IMR-90 (cell line): ENCODE data around the gene PTGES3. TPM values are rescaled to one million over a fixed set of nuclear protein-coding genes. Genes with fewer than 3 reads are reported as not detected.
A peak's percentile ranks its signal among the peaks of the same experiment; 100 is the strongest.

Experiments
- ATAC-seq: fragments of 200-7000 bp; cut with Tn5 transposase; 2 replicates; pipeline ENCODE4 v1.9.1; 2020; ENCODE audit warnings: low read depth, mild to moderate bottlenecking, moderate library complexity
- BruUV-seq: library from RNA; stranded (reverse); fragments of 400-500 nt; replicated peaks from 2 replicates; lab custom pipeline; 2021; lab: Mats Ljungman, UMichigan
- CTCF ChIA-PET: fragments of 300-600 bp; formaldehyde crosslinking; extraction: SDS; loops from one replicate; lab custom pipeline; 2021; ENCODE audit warnings: antibody characterized with exemption; lab: Yijun Ruan, JAX
- POLR2A ChIA-PET: fragments of 300-600 bp; sonication (Branson Sonifier 250); formaldehyde crosslinking; loops from one replicate; lab custom pipeline; 2022; ENCODE audit warnings: antibody characterized with exemption; ENCODE audit not compliant: unreplicated experiment; lab: Charles Lee
- DNase-seq: peaks from one replicate; pipeline ENCODE4 v3.0.0; 2013
- H2AFZ ChIP-seq: replicated peaks from 2 replicates; pipeline ENCODE3; 2013; ENCODE audit warnings: low read length, mild to moderate bottlenecking; ENCODE audit not compliant: poor library complexity
- H2AK5ac ChIP-seq: 2 replicates; pipeline ENCODE4 v1.6.1; 2013; ENCODE audit warnings: low read depth, low read length, inconsistent platforms
- H2AK9ac ChIP-seq: replicated peaks from 2 replicates; pipeline ENCODE3; 2013; ENCODE audit warnings: mild to moderate bottlenecking, low read depth, low read length, moderate library complexity; ENCODE audit not compliant: poor library complexity
- H2BK120ac ChIP-seq: 2 replicates; pipeline ENCODE4 v1.6.1; 2013; ENCODE audit warnings: low read depth, low read length, inconsistent platforms
- H2BK15ac ChIP-seq: 3 replicates; pipeline ENCODE4 v1.6.1; 2013; ENCODE audit warnings: low read depth, low read length, inconsistent platforms
- H2BK20ac ChIP-seq: 2 replicates; pipeline ENCODE4 v1.6.1; 2013; ENCODE audit warnings: low read depth, mild to moderate bottlenecking, inconsistent platforms, low read length, moderate library complexity
- H2BK5ac ChIP-seq: 2 replicates; pipeline ENCODE4 v1.6.1; 2013; ENCODE audit warnings: mild to moderate bottlenecking, low read depth, low read length, inconsistent platforms; ENCODE audit not compliant: poor library complexity, severe bottlenecking
- H3K14ac ChIP-seq: replicated peaks from 2 replicates; pipeline ENCODE4 v1.6.1; 2013; ENCODE audit warnings: low read depth, low read length, inconsistent platforms
- H3K18ac ChIP-seq: 2 replicates; pipeline ENCODE4 v1.6.1; 2013; ENCODE audit warnings: low read depth, low read length, control low read depth
- H3K23ac ChIP-seq: 2 replicates; pipeline ENCODE4 v1.6.1; 2013; ENCODE audit warnings: low read depth, low read length, inconsistent platforms
- H3K27ac ChIP-seq: 2 replicates; pipeline ENCODE4 v1.5.1; 2013; ENCODE audit warnings: mild to moderate bottlenecking, control low read depth, low read length; ENCODE audit not compliant: insufficient read depth
- H3K27me3 ChIP-seq: 2 replicates; pipeline ENCODE4 v1.6.1; 2013; ENCODE audit warnings: low read length; ENCODE audit not compliant: control insufficient read depth, insufficient read depth
- H3K36me3 ChIP-seq: 2 replicates; pipeline ENCODE4 v1.6.1; 2013; ENCODE audit warnings: low read length, mixed read lengths; ENCODE audit not compliant: control insufficient read depth, insufficient read depth
- H3K4ac ChIP-seq: 2 replicates; pipeline ENCODE4 v1.6.1; 2013; ENCODE audit warnings: low read depth, low read length, inconsistent platforms
- H3K4me1 ChIP-seq: 2 replicates; pipeline ENCODE4 v1.6.1; 2013; ENCODE audit warnings: low read length, mixed read lengths; ENCODE audit not compliant: control insufficient read depth, insufficient read depth
- H3K4me2 ChIP-seq: 2 replicates; pipeline ENCODE4 v1.6.1; 2013; ENCODE audit warnings: low read depth, mild to moderate bottlenecking, control low read depth, low read length, moderate library complexity
- H3K4me3 ChIP-seq: 2 replicates; pipeline ENCODE4 v1.5.1; 2013; ENCODE audit warnings: low read depth, mild to moderate bottlenecking, control low read depth, low read length, moderate library complexity; ENCODE audit not compliant: insufficient read depth
- H3K56ac ChIP-seq: 2 replicates; pipeline ENCODE4 v1.6.1; 2013; ENCODE audit warnings: low read length, inconsistent platforms; ENCODE audit not compliant: insufficient read depth; ENCODE audit errors: extremely low read depth
- H3K79me1 ChIP-seq, 2 experiments: 2 replicates each; pipeline ENCODE4 v1.6.1; 2013; ENCODE audit warnings: low read length in 2 of 2, inconsistent platforms in 1 of 2, low read depth in 1 of 2
- H3K9ac ChIP-seq: 2 replicates; pipeline ENCODE4 v1.6.1; 2013; ENCODE audit warnings: low read depth, low read length, control low read depth
- H3K9me1 ChIP-seq: 2 replicates; pipeline ENCODE4 v1.6.1; 2013; ENCODE audit warnings: low read length, inconsistent platforms; ENCODE audit not compliant: insufficient read depth
- H3K9me3 ChIP-seq: 2 replicates; pipeline ENCODE4 v1.6.1; 2013; ENCODE audit warnings: low read length; ENCODE audit not compliant: control insufficient read depth, insufficient read depth
- H4K20me1 ChIP-seq: 2 replicates; pipeline ENCODE4 v1.6.1; 2013; ENCODE audit warnings: low read length, inconsistent platforms; ENCODE audit not compliant: insufficient read depth
- H4K5ac ChIP-seq: 2 replicates; pipeline ENCODE4 v1.6.1; 2013; ENCODE audit warnings: mild to moderate bottlenecking, low read depth, low read length, control low read depth
- H4K8ac ChIP-seq, 2 experiments: 2 replicates each; pipeline ENCODE4 v1.6.1; 2013; ENCODE audit warnings: low read depth in 2 of 2, low read length in 2 of 2, control low read depth in 1 of 2, inconsistent platforms in 1 of 2
- H4K91ac ChIP-seq: 2 replicates; pipeline ENCODE4 v1.6.1; 2013; ENCODE audit warnings: low read depth, low read length, inconsistent platforms; ENCODE audit not compliant: insufficient read depth
- BHLHE40 ChIP-seq: fragments of 150-350 bp; IDR thresholded peaks from 2 replicates; pipeline ENCODE4 v1.6.1; 2016; ENCODE audit warnings: mild to moderate bottlenecking, low read depth, low read length
- RFX5 ChIP-seq: IDR thresholded peaks from 2 replicates; pipeline ENCODE4 v1.8.0; 2012; ENCODE audit warnings: low read depth, mild to moderate bottlenecking, low read length, moderate library complexity
- SMC3 ChIP-seq: fragments of 150-350 bp; IDR thresholded peaks from 2 replicates; pipeline ENCODE4 v1.6.1; 2016; ENCODE audit warnings: low read depth, mild to moderate bottlenecking, antibody characterized with exemption, low read length, moderate library complexity
- WGBS, 2 experiments: methylation state at CpG; one replicate each; pipeline versions ENCODE4 v1.1.5 to v1.1.7; 2013; ENCODE audit warnings: missing lambda C conversion rate in 2 of 2; ENCODE audit not compliant: insufficient read length in 1 of 2; ENCODE audit errors: extremely low coverage in 2 of 2; 5-methylcytosine and 5-hydroxymethylcytosine counted together
- dilution Hi-C: fragments of 300-500 bp; cut with HindIII; formaldehyde crosslinking; loops from one replicate; pipeline ENCODE4 v1.14.3; 2018; ENCODE audit warnings: low sequenced_read_pairs; ENCODE audit not compliant: unreplicated experiment
- in situ Hi-C: fragments of 300-500 bp; cut with MboI; formaldehyde crosslinking; loops from 3 replicates; pipeline ENCODE4 v1.14.3; 2019; ENCODE audit warnings: low sequenced_read_pairs, inconsistent platforms, mixed read lengths
- intact Hi-C: fragments of 100-400 bp; cut with micrococcal nuclease; formaldehyde crosslinking; loops from 2 replicates; pipeline ENCODE4 v1.10.0; 2022
- polyA plus RNA-seq, 3 experiments: library from polyadenylated mRNA; depleted of rRNA; stranded (reverse); fragments of >200 nt; gene quantifications; 2 replicates each; pipeline ENCODE4 v1.2.3, GENCODE V29; 2012; ENCODE audit warnings: low replicate concordance in 1 of 3
- total RNA-seq: library from RNA; depleted of rRNA; stranded (reverse); fragments of >200 nt; gene quantifications from 2 replicates; pipeline ENCODE4 v1.2.3, GENCODE V29; 2012
- TF ChIP-seq, protein P1 (sequence below): fragments of 150-350 bp; IDR thresholded peaks from 2 replicates; pipeline ENCODE4 v1.6.1; 2016; ENCODE audit warnings: low read depth, mild to moderate bottlenecking, low read length, moderate library complexity, borderline replicate concordance

The PTGES3 gene
- total and polyA plus RNA-seq, 2 of the 4 experiments (the other 2 are of a cell fraction), result 42.7 to 73.2 TPM

DNA sequence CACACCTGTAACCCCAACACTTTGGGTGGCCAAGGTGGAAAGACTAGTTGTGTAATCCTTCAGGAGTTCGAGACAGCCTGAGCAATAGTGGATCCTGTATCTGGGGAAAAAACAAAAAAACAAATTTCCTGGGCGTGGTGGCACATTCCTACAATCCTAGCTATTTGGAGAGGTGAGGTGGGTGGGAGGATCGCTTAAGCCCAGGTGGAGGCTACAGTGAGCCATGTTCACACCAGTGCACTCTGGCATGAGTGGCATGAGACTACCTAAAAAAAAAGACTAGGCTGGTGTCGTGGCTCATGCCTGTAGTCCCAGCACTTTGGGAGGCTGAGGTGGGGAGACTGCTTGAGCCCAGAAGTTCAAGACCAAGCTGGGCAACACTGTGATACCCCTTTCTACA is 17.2 kb downstream of the PTGES3 start:
- no peak for DNase-seq
- in situ Hi-C loops (no loop called here), intact Hi-C loops (no loop called here), dilution Hi-C loops (no loop called here)
- Histone ChIP-seq H4K20me1 (peaks cover 46% of the 10 kb centered on the region), H3K4me2 (no peak overlapping the region), H3K9me1 (peaks cover 5% of the 10 kb centered on the region; the same call in 1 of the 2 replicates), H3K27ac (peak overlapping the region; percentile 47; the same call in 1 of the 2 replicates), H3K36me3 (peaks cover 33% of the 10 kb centered on the region), H2BK20ac (no peak overlapping the region), H3K4me1 (peaks cover 7% of the 10 kb centered on the region; the same call in 1 of the 2 replicates), H4K8ac (no peak overlapping the region), H2AK9ac (no peak overlapping the region), H2BK120ac (no peak overlapping the region), H4K5ac (peak overlapping the region; percentile 54; the same call in 1 of the 2 replicates), H3K9me3 (no peaks in the 10 kb centered on the region), H3K4ac (no peak overlapping the region), H2BK15ac (no peak overlapping the region), H2AFZ (no peak overlapping the region), H4K91ac (no peak overlapping the region), H2BK5ac (no peak overlapping the region), H3K4me3 (no peak overlapping the region), H3K27me3 (no peaks in the 10 kb centered on the region), H3K9ac (no peak overlapping the region), H3K23ac (no peak overlapping the region), H3K56ac (no peak overlapping the region), H3K14ac (no peak overlapping the region), H2AK5ac (no peak overlapping the region), H3K79me1 (peaks cover 25 to 60% of the 10 kb centered on the region in 2 experiments), H3K18ac (no peak overlapping the region)
- ChIA-PET POLR2A (no interaction called here), CTCF (no interaction called here)
- no peak for ATAC-seq
- BruUV-seq, result no TSS peak
- WGBS, 2 experiments, result no CpG with 5 or more reads among the region's 4 CpGs
- TF ChIP-seq BHLHE40 (no peak), SMC3 (no peak), RFX5 (no peak)
- TF ChIP-seq, protein P1, sequence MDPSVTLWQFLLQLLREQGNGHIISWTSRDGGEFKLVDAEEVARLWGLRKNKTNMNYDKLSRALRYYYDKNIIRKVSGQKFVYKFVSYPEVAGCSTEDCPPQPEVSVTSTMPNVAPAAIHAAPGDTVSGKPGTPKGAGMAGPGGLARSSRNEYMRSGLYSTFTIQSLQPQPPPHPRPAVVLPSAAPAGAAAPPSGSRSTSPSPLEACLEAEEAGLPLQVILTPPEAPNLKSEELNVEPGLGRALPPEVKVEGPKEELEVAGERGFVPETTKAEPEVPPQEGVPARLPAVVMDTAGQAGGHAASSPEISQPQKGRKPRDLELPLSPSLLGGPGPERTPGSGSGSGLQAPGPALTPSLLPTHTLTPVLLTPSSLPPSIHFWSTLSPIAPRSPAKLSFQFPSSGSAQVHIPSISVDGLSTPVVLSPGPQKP, result no peak
